ENCODE results near the gene GSTM4.
"Not testable (repeated sequence)": the region's sequence is repeated elsewhere in the genome, so short reads cannot be mapped to it uniquely, and the experiment has no call there.

The GSTM4 gene

GRCh38 chr1:109669246-109669948, 13.5 kb downstream of the GSTM4 start:
- no peak for DNase-seq

GRCh38 chr1:109669949-109670302, 14.0 kb downstream of the GSTM4 start:
- DNase-seq = not testable (repeated sequence)

GRCh38 chr1:109671067-109671466, 15.2 kb downstream of the GSTM4 start:
- DNase-seq = no peak

GRCh38 chr1:109673861-109674260, 18.0 kb downstream of the GSTM4 start:
- DNase-seq = not testable (repeated sequence)

DNA sequence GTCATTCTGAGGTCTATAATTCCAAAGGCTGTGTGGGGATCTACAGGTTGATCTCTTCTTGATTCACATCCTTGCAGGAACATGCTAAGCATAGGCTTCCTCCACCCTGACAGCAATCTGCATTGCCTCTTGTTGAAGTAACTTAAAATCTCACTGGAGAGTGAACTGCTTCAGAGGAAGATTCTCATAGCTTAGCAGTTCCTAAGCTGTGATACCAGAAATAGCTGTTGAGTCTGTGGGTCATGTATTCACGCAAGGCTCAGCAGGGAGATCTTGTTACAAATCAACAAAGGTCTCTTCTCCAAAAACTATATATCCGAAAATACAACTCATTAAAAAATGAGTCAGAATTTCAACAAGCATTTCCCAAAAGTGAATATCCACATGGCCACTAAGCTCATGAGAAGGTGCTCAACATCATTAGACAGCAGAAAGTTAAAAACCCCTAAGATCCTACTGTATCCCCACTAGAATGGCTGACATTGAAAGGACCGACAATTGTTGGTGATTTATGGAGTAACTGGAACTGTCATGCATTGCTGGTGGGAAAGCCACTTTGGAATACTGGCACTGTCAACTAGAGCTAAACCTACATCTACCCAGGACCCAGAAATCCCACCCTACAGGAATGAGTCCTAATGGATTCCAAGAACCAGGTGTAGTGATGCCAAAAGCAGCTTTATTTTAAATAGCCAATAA, 20.9 kb downstream of the GSTM4 start:
- not testable (repeated sequence) for DNase-seq

DNA sequence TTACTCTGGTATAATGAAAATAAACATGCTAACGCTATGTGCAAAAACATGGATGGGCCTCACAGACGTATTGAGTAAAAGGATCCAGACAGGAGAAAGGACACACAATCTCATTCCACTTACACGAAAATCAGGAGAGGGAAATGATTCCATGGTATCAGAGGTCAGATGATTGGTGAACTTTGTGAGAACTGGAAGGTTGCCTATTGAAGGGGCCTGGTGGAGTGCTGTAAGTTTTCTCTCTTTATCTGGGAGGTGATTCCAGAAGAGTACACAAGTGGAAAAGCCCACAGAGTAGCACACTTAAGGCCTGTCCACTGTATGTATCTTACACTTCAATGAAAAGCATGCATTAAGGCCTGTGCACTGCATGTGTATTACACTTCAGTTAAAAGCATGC, 21.6 kb downstream of the GSTM4 start:
- no peak for DNase-seq

GRCh38 chr1:109678637-109679036, 22.7 kb downstream of the GSTM4 start:
- not testable (repeated sequence) for DNase-seq

- not testable (repeated sequence) for DNase-seq
These were observed 28.9 kb downstream of the GSTM4 start for GRCh38 chr1:109684777-109685176.

- DNase-seq = not testable (repeated sequence)
These were observed 29.5 kb downstream of the GSTM4 start for GRCh38 chr1:109685399-109685798.

GRCh38 chr1:109685890-109686289, 30.0 kb downstream of the GSTM4 start:
- not testable (repeated sequence) for DNase-seq

- not testable (repeated sequence) for DNase-seq
These were observed 31.2 kb downstream of the GSTM4 start for GRCh38 chr1:109687109-109687508.

GRCh38 chr1:109687641-109688499, 32.0 kb downstream of the GSTM4 start, which contains the start of gene GSTM1:
GSTM1 (plus strand) TSS chr1:109687817; CDS start chr1:109687874, 57 bp downstream.
- no peak for DNase-seq

GRCh38 chr1:109689844-109690405, 34.0 kb downstream of the GSTM4 start:
- no peak for DNase-seq

- no peak for DNase-seq
These were observed 35.9 kb downstream of the GSTM4 start for GRCh38 chr1:109691759-109692158.

DNA sequence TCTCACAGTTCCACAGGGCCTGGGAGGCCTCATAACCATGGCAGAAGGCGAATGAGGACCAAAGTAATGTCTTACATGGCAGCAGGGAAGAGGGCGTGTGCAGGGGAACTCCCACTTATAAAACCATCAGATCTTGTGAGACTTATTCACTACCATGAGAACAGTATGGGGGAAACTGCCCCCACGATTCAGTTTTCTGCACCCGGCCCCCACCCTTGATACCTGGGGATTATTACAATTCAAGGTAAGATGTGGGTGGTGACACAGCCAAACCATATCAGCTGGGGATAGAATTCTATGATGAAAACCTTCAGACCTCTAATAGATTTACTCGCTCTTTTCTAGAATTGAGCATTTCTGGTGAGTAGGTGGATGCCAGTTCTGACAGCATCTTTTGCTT, 38.5 kb downstream of the GSTM4 start:
- DNase-seq = not testable (repeated sequence)

DNA sequence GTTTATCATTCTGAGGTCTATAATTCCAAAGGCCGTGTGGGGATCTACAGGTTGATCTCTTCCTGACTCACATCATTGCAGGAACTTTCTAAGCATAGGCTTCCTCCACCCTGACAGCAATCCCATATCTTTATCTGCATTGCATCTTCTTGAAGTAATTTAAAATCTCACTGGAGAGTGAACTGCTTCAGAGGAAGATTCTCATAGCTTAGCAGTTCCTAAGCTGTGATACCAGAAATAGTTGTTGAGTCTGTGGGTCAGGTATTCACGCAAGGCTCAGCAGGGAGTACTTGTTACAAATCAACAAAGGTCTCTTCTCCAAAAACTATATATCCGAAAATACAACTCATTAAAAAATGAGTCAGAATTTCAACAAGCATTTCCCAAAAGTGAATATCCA, 39.2 kb downstream of the GSTM4 start:
- not testable (repeated sequence) for DNase-seq

DNA sequence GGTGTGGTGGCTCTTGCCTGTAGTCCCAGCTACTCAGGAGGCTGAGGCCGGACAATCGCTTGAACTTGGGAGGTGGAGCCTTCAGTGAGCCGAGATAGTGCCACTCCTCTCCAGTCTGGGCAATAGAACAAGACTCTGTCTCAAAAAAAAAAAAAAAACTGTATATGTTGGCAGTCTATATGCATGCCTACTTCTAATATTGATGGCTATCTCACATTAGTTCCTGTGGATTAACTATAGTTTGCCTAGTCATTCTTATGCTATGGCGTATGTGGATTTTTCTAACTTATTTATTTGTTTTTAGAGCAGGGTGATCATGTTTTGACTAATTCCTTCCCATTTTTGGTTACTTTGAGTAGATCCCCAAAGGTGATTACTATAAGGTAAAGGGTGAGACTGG, 41.2 kb downstream of the GSTM4 start:
- no peak for DNase-seq

DNA sequence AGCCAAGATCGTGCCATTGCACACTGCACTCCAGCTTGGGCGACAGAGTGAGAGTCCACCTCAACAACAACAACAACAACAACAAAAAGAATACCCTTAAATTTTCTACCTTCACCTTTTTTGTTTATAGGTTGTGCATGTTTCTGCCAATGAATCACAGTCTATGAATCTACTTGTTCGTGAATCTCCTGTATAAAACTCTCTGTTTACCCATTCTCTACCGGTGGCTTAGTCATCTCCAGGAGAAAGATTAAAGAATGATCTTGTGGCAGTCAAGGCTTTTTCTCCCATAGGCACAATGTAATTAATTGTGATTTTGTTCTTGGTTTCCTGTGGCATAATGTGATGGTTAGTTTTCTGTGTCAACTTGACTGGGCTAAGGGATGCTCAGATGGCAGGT, 42.0 kb downstream of the GSTM4 start:
- not testable (repeated sequence) for DNase-seq

- not testable (repeated sequence) for DNase-seq
These were observed 47.0 kb downstream of the GSTM4 start for GRCh38 chr1:109702940-109703339.

GRCh38 chr1:109704173-109704572, 48.3 kb downstream of the GSTM4 start:
- DNase-seq = no peak

DNA sequence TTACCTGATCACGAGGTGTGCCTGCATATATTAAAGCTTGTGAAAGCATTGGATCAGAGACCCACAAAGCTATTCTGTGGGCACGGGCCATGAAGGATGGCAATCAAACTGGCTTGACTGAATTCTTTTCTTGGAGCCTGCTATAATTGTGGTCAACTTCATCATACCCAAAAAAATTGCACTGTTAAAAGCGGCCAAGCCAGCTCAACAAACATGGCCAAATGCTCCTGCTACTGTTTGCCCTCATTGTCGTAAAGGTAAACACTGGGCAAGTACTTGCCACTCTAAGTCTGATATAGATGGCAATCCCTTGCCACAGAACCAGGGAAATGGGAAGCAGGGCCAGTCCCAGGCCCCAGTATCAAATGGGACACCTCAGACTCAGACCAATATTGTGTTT, 49.5 kb downstream of the GSTM4 start:
- no peak for DNase-seq

DNA sequence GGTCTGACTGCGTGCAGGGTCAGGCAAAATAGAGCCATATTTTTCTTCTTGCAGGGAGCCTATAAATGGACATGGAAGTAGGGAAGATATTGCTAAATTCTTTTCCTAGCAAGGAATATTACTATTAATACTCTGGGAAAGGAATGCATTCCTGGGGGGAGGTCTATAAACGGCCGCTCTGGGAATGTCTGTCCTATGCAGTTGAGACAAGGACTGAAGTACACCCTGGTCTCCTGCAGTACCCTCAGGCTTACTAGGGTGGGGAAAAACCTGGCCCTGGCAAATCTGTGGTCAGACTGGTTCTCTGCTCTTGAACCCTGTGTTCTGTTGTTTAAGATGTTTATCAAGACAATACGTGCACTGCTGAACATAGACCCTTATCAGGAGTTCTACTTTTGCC, 53.0 kb downstream of the GSTM4 start:
- not testable (repeated sequence) for DNase-seq

GRCh38 chr1:109709822-109710221, 53.9 kb downstream of the GSTM4 start:
- DNase-seq = not testable (repeated sequence)
